Caco-2 (cell line): Measurements from ENCODE around the gene PLA2G12A. TPM values are rescaled to one million over a fixed set of nuclear protein-coding genes. Genes with fewer than 3 reads are reported as not detected.
"Not testable (repeated sequence)": the region's sequence is repeated elsewhere in the genome, so short reads cannot be mapped to it uniquely, and the experiment has no call there.

Experiments used
- BruUV-seq: library from RNA; stranded (reverse); fragments of 400-500 nt; replicated peaks from 2 replicates; lab custom pipeline; 2021; lab: Mats Ljungman, UMichigan
- CTCF ChIA-PET: fragments of 300-600 bp; sonication (Branson Sonifier 250); formaldehyde crosslinking; loops from one replicate; lab custom pipeline; 2022; ENCODE audit warnings: antibody characterized with exemption; lab: Charles Lee
- POLR2A ChIA-PET: fragments of 300-600 bp; sonication (Branson Sonifier 250); formaldehyde crosslinking; loops from one replicate; lab custom pipeline; 2022; ENCODE audit warnings: antibody characterized with exemption; lab: Charles Lee
- DNase-seq, 2 experiments: peaks; one replicate each; pipeline versions ENCODE4 v3.0.0 to v3.0.0-alpha.2; 2020 to 2022
- H3K27me3 ChIP-seq: replicated peaks from 2 replicates; pipeline ENCODE4 v1.6.0; 2011; ENCODE audit warnings: low read length; ENCODE audit not compliant: control insufficient read depth, insufficient read depth
- H3K36me3 ChIP-seq: 2 replicates; pipeline ENCODE4 v1.5.1; 2011; ENCODE audit warnings: low read length; ENCODE audit not compliant: control insufficient read depth, insufficient read depth
- H3K4me1 ChIP-seq: fragments of 250-450 bp; sonication (Bioruptor Pico); 2 replicates; pipeline ENCODE4 v1.5.1; 2020; ENCODE audit warnings: mild to moderate bottlenecking
- H3K4me3 ChIP-seq: 2 replicates; pipeline ENCODE4 v1.5.1; 2011; ENCODE audit warnings: low read depth, mild to moderate bottlenecking, control low read depth, low read length
- H3K9me3 ChIP-seq: fragments of 250-450 bp; sonication (Bioruptor Pico); 2 replicates; pipeline ENCODE4 v1.5.1; 2020; ENCODE audit warnings: mild to moderate bottlenecking, moderate library complexity
- H3K27ac Mint-ChIP-seq: one replicate; pipeline ENCODE4 v1.8.0; 2022; ENCODE audit warnings: mixed read lengths; ENCODE audit not compliant: unreplicated experiment
- H3K27me3 Mint-ChIP-seq: one replicate; pipeline ENCODE4 v1.8.0; 2022; ENCODE audit warnings: mixed read lengths; ENCODE audit not compliant: insufficient read depth, unreplicated experiment
- H3K36me3 Mint-ChIP-seq: one replicate; pipeline ENCODE4 v1.8.0; 2022; ENCODE audit warnings: mild to moderate bottlenecking, mixed read lengths; ENCODE audit not compliant: insufficient read depth, unreplicated experiment
- H3K4me1 Mint-ChIP-seq: one replicate; pipeline ENCODE4 v1.8.0; 2022; ENCODE audit warnings: low read depth, mixed read lengths; ENCODE audit not compliant: unreplicated experiment
- H3K4me3 Mint-ChIP-seq: one replicate; pipeline ENCODE4 v1.8.0; 2022; ENCODE audit warnings: mild to moderate bottlenecking, moderate library complexity, mixed read lengths; ENCODE audit not compliant: unreplicated experiment
- H3K9me3 Mint-ChIP-seq: one replicate; pipeline ENCODE4 v1.8.0; 2022; ENCODE audit warnings: mixed read lengths; ENCODE audit not compliant: unreplicated experiment
- intact Hi-C: fragments of 100-400 bp; cut with micrococcal nuclease; formaldehyde crosslinking; loops from one replicate; pipeline ENCODE4 v1.10.0; 2022; ENCODE audit not compliant: unreplicated experiment
- total RNA-seq: library from RNA; stranded (reverse); gene quantifications from 2 replicates; pipeline ENCODE4 v1.2.3, GENCODE V29; 2022
- TF ChIP-seq, protein P1 (sequence below), 2 experiments: fragments of 200-600 bp in 1 of 2; IDR thresholded peaks; 1 replicate in 1 of 2; 2 replicates in 1 of 2; pipeline versions ENCODE4 v1.5.1 to v1.8.0; 2011 to 2022; ENCODE audit warnings: antibody characterized with exemption in 1 of 2, control low read depth in 1 of 2, inconsistent platforms in 1 of 2, low read depth in 1 of 2, low read length in 1 of 2, mild to moderate bottlenecking in 1 of 2, moderate library complexity in 1 of 2; ENCODE audit not compliant: insufficient read depth in 1 of 2, severe bottlenecking in 1 of 2, unreplicated experiment in 1 of 2

PLA2G12A gene
- total RNA-seq, 1 experiment from 2014 or later: 34.1 TPM

DNA sequence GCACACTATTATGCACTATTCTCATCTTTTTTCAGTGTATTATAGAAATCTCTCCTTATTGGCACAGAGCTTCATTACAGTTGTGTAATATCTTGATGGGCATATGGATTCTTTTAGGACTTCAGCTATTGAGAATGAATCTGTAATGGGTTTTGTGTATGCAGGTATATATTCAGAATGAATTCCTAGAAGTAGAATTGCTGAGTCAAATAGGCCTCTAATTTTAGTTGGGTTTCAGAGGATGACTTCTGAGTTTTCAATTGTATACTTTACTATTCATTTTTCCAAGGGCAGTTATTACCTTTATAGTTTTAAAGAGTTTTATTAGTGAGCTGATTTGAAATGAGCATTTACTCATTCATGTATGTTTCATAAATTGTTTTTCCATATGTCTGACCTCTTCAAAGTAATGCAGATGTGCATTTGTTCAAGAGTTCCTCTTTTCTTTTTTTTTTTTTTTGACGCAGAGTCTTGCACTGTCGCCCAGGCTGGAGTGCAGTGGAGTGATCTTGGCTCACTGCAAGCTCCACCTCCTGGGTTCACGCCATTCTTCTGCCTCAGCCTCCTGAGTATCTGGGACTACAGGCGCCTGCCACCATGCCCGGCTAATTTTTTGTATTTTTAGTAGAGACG, 46.1 kb downstream of the PLA2G12A start:
- H3K27me3 ChIP-seq: no peaks in the 10 kb centered on the region
- ChIA-PET CTCF (no interaction called here), POLR2A (no interaction called here)
- BruUV-seq: no TSS peak
- H3K36me3 ChIP-seq: no peaks in the 10 kb centered on the region
- Mint-ChIP-seq H3K4me3 (no peak overlapping the region), H3K9me3 (no peaks in the 10 kb centered on the region), H3K4me1 (no peaks in the 10 kb centered on the region), H3K36me3 (peaks cover 7% of the 10 kb centered on the region), H3K27me3 (no peaks in the 10 kb centered on the region), H3K27ac (no peak overlapping the region)
- no peaks in the 10 kb centered on the region for H3K4me1 ChIP-seq
- no peaks in the 10 kb centered on the region for H3K9me3 ChIP-seq
- H3K4me3 ChIP-seq: no peak overlapping the region
- intact Hi-C loops: no loop called here
- no peak for DNase-seq
- TF ChIP-seq, protein P1, sequence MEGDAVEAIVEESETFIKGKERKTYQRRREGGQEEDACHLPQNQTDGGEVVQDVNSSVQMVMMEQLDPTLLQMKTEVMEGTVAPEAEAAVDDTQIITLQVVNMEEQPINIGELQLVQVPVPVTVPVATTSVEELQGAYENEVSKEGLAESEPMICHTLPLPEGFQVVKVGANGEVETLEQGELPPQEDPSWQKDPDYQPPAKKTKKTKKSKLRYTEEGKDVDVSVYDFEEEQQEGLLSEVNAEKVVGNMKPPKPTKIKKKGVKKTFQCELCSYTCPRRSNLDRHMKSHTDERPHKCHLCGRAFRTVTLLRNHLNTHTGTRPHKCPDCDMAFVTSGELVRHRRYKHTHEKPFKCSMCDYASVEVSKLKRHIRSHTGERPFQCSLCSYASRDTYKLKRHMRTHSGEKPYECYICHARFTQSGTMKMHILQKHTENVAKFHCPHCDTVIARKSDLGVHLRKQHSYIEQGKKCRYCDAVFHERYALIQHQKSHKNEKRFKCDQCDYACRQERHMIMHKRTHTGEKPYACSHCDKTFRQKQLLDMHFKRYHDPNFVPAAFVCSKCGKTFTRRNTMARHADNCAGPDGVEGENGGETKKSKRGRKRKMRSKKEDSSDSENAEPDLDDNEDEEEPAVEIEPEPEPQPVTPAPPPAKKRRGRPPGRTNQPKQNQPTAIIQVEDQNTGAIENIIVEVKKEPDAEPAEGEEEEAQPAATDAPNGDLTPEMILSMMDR (IDR thresholded peaks at IDR 0.05; ENCODE audit: insufficient read depth in 1 of 2, low read depth in 1 of 2, low read length in 1 of 2, severe bottlenecking in 1 of 2, unreplicated experiment in 1 of 2): no peak

DNA sequence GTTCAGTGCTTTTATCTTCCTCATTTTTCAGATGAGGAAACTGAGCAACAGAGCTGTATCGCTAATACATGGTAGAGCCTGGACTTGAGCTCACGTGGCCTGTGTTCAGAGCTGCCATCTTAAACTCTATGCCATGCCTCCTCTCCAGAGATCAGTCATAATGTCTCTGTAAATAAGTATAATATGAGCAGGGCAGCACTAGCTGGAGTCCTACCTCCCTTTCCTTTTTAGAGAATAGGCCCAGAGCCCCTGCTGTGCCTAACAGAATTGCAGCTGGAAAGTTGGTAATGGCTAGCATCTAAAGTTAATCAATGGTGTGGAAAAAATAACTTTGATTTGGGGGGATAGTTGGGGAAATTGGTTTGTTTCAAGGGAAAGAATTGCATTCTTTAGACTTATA, 47.0 kb downstream of the PLA2G12A start:
- no peaks in the 10 kb centered on the region for H3K9me3 ChIP-seq
- TF ChIP-seq, protein P1 (IDR thresholded peaks at IDR 0.05; ENCODE audit: insufficient read depth in 1 of 2, low read depth in 1 of 2, low read length in 1 of 2, severe bottlenecking in 1 of 2, unreplicated experiment in 1 of 2): no peak
- intact Hi-C loops: no loop called here
- POLR2A ChIA-PET: no interaction called here
- BruUV-seq: no TSS peak
- Mint-ChIP-seq H3K36me3 (peaks cover 4% of the 10 kb centered on the region), H3K27me3 (no peaks in the 10 kb centered on the region), H3K4me3 (no peak overlapping the region), H3K27ac (no peak overlapping the region), H3K4me1 (no peaks in the 10 kb centered on the region), H3K9me3 (no peaks in the 10 kb centered on the region)
- no peak for DNase-seq
- no peak overlapping the region for H3K4me3 ChIP-seq
- H3K4me1 ChIP-seq: no peaks in the 10 kb centered on the region
- CTCF ChIA-PET: no interaction called here
- no peaks in the 10 kb centered on the region for H3K27me3 ChIP-seq
- H3K36me3 ChIP-seq: no peaks in the 10 kb centered on the region

DNA sequence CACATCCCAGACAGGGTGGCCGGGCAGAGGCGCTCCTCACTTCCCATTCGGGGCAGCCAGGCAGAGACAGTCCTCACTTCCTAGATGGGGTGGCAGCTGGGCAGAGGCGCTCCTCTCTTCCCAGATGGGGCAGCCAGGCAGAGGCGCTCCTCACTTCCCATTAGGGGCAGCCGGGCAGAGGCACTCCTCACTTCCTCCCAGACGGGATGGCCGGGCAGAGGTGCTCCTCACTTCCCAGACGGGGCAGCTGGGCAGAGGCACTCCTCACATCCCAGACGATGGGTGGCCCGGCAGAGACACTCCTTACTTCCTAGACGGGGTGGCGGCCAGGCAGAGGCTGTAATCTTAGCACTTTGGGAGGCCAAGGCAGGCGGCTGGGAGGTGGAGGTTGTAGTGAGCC, 50.9 kb downstream of the PLA2G12A start:
- H3K9me3 ChIP-seq, H3K36me3 ChIP-seq, H3K4me1 ChIP-seq, BruUV-seq, H3K27me3 Mint-ChIP-seq, H3K27me3 ChIP-seq, DNase-seq, H3K4me3 Mint-ChIP-seq, H3K4me3 ChIP-seq, POLR2A ChIA-PET, H3K27ac Mint-ChIP-seq, intact Hi-C loops, H3K9me3 Mint-ChIP-seq, H3K36me3 Mint-ChIP-seq, CTCF ChIA-PET, H3K4me1 Mint-ChIP-seq: not testable (repeated sequence)

DNA sequence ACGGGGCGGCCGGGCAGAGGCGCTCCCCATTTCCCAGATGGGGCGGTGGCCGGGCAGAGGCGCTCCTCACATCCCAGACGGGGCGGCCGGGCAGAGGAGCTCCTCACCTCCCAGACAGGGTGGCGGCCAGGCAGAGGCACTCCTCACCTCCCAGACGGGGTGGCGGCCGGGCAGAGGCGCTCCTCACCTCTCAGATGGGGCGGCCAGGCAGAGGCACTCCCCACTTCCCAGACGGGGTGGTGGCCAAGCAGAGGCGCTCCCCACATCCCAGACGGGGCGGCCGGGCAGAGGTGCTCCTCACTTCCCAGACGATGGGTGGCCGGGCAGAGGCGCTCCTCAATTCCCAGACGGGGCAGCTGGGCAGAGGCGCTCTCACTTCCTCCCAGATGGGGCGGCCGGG, 51.4 kb downstream of the PLA2G12A start:
- H3K9me3 ChIP-seq, H3K27ac Mint-ChIP-seq, DNase-seq, H3K4me3 Mint-ChIP-seq, H3K27me3 Mint-ChIP-seq, H3K4me1 ChIP-seq, H3K4me3 ChIP-seq, H3K36me3 ChIP-seq, BruUV-seq, CTCF ChIA-PET, H3K27me3 ChIP-seq, intact Hi-C loops, H3K4me1 Mint-ChIP-seq, POLR2A ChIA-PET, H3K36me3 Mint-ChIP-seq, H3K9me3 Mint-ChIP-seq: not testable (repeated sequence)
